Measurements from ENCODE around the gene UBE2V1.

- TF ChIP-seq, protein P1, sequence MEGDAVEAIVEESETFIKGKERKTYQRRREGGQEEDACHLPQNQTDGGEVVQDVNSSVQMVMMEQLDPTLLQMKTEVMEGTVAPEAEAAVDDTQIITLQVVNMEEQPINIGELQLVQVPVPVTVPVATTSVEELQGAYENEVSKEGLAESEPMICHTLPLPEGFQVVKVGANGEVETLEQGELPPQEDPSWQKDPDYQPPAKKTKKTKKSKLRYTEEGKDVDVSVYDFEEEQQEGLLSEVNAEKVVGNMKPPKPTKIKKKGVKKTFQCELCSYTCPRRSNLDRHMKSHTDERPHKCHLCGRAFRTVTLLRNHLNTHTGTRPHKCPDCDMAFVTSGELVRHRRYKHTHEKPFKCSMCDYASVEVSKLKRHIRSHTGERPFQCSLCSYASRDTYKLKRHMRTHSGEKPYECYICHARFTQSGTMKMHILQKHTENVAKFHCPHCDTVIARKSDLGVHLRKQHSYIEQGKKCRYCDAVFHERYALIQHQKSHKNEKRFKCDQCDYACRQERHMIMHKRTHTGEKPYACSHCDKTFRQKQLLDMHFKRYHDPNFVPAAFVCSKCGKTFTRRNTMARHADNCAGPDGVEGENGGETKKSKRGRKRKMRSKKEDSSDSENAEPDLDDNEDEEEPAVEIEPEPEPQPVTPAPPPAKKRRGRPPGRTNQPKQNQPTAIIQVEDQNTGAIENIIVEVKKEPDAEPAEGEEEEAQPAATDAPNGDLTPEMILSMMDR (IDR thresholded peaks at IDR 0.05) = no peak
- no peak for TF ChIP-seq POLR2A (IDR thresholded peaks at IDR 0.05)
- TF ChIP-seq POLR2AphosphoS5 (IDR thresholded peaks at IDR 0.05) = no peak
These were observed 19.7 kb downstream of the UBE2V1 start for GRCh38 chr20:50093240-50093639.
